ENCODE data around the gene FARP1.

Gene FARP1

DNA sequence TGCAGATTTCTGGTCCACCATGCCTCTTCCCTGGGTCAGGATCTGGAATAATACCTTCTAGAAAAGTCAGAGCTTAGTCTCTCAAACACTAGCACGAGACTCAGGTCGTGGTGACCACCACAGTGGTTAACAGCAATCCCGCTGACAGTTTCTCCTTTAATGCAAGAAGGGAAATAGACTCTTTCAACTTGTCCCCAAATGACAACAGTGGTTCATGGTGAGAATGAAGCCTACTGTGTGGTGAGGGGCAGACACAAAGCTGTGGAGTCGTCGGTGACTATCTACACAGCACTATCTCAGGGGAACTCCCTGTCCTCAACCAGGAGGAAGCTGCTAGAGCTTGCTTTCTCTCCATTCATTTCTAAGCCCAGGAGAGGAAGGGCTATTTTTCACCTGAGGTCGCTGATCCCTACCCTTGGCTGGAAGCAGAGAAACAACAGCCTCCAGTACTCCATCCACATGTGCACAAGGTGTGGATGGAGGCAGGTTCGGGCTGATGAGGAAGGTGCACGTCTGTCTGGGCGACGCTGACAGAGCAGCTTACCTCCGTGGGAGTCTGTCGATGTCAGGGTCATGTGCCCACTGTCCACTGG is 361.6 kb downstream of the FARP1 start:
- Histone ChIP-seq H3K9me3 (ENCODE audit: control insufficient read depth, low read length) (no peaks in the 10 kb centered on the region), H3K4me1 (peaks cover 24% of the 10 kb centered on the region), H3K27me3 (ENCODE audit: control insufficient read depth, insufficient read depth, low read length) (no peaks in the 10 kb centered on the region), H3K4me2 (ENCODE audit: low read length) (no peak overlapping the region), H3K9ac (no peak overlapping the region), H3K36me3 (ENCODE audit: control insufficient read depth, insufficient read depth, low read length) (no peaks in the 10 kb centered on the region), H3K4me3 (ENCODE audit: low read depth, low read length) (no peak overlapping the region), H3K27ac (no peak overlapping the region), H2AFZ (no peak overlapping the region), H3K79me2 (peaks cover 11% of the 10 kb centered on the region)
- TF ChIP-seq, protein P1, sequence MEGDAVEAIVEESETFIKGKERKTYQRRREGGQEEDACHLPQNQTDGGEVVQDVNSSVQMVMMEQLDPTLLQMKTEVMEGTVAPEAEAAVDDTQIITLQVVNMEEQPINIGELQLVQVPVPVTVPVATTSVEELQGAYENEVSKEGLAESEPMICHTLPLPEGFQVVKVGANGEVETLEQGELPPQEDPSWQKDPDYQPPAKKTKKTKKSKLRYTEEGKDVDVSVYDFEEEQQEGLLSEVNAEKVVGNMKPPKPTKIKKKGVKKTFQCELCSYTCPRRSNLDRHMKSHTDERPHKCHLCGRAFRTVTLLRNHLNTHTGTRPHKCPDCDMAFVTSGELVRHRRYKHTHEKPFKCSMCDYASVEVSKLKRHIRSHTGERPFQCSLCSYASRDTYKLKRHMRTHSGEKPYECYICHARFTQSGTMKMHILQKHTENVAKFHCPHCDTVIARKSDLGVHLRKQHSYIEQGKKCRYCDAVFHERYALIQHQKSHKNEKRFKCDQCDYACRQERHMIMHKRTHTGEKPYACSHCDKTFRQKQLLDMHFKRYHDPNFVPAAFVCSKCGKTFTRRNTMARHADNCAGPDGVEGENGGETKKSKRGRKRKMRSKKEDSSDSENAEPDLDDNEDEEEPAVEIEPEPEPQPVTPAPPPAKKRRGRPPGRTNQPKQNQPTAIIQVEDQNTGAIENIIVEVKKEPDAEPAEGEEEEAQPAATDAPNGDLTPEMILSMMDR (IDR thresholded peaks at IDR 0.05) = no peak

All from parathyroid adenoma (tissue), 2 donors.